ENCODE data around the gene ACVRL1. TPM values are rescaled to one million over a fixed set of nuclear protein-coding genes. Genes with fewer than 3 reads are reported as not detected.

The ACVRL1 gene
- total RNA-seq, 1 donor from 2014 or later: 2.0 TPM

DNA sequence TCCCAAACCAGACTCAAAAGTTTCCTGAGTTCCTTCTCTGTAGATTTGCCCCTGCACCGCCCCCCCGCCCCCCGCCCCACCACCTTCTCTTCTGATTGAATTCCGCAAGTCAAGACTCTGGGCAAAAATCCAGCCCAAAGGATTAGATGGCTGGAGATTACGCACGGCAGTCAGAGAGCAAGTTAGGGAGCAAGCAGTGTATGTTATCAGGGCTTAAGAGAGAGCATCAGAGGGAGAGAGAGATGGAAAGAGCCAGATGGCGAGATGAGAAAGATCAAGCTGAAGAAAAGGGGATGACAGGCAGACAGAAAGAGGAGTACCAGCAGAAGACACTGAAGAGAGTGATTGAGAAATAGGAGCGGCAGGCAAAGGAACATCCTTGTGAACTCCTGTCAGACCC is 33.3 kb upstream of the ACVRL1 start:
- TF ChIP-seq EZH2phosphoT487 (IDR thresholded peaks at IDR 0.05) (no peak), EZH2 (IDR thresholded peaks at IDR 0.05) (no peak)
- TF ChIP-seq, protein P1, sequence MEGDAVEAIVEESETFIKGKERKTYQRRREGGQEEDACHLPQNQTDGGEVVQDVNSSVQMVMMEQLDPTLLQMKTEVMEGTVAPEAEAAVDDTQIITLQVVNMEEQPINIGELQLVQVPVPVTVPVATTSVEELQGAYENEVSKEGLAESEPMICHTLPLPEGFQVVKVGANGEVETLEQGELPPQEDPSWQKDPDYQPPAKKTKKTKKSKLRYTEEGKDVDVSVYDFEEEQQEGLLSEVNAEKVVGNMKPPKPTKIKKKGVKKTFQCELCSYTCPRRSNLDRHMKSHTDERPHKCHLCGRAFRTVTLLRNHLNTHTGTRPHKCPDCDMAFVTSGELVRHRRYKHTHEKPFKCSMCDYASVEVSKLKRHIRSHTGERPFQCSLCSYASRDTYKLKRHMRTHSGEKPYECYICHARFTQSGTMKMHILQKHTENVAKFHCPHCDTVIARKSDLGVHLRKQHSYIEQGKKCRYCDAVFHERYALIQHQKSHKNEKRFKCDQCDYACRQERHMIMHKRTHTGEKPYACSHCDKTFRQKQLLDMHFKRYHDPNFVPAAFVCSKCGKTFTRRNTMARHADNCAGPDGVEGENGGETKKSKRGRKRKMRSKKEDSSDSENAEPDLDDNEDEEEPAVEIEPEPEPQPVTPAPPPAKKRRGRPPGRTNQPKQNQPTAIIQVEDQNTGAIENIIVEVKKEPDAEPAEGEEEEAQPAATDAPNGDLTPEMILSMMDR (IDR thresholded peaks at IDR 0.05): no peak
- no peak overlapping the region for H2AFZ ChIP-seq (replicated peaks)
- no peaks in the 10 kb centered on the region for H3K36me3 ChIP-seq
- Mint-ChIP-seq H3K27me3 (ENCODE audit: insufficient read depth, low read depth) (peaks cover 30% of the 10 kb centered on the region), H3K36me3 (no peaks in the 10 kb centered on the region), H3K9me3 (no peaks in the 10 kb centered on the region), H3K4me3 (peak overlapping the region; percentile 4), H3K4me1 (peaks cover 53% of the 10 kb centered on the region), H3K27ac (peak overlapping the region; percentile 7)
- no peak overlapping the region for H3K27ac ChIP-seq
- DNase-seq (ENCODE audit: low spot score): peak; percentile 47
- H3K9ac ChIP-seq: no peak overlapping the region
- no peaks in the 10 kb centered on the region for H3K9me3 ChIP-seq (ENCODE audit: low read depth)
- peaks cover 38% of the 10 kb centered on the region for H3F3A ChIP-seq (ENCODE audit: low read depth)
- peaks cover 39% of the 10 kb centered on the region for H4K20me1 ChIP-seq (ENCODE audit: low read depth)
- H3K27me3 ChIP-seq: peaks cover 41% of the 10 kb centered on the region
- H3K4me2 ChIP-seq: peak overlapping the region; percentile 41
- peaks cover 30% of the 10 kb centered on the region for H3K4me1 ChIP-seq
- no peaks in the 10 kb centered on the region for H3K79me2 ChIP-seq (ENCODE audit: low read depth)
- H3K4me3 ChIP-seq: no peak overlapping the region

DNA sequence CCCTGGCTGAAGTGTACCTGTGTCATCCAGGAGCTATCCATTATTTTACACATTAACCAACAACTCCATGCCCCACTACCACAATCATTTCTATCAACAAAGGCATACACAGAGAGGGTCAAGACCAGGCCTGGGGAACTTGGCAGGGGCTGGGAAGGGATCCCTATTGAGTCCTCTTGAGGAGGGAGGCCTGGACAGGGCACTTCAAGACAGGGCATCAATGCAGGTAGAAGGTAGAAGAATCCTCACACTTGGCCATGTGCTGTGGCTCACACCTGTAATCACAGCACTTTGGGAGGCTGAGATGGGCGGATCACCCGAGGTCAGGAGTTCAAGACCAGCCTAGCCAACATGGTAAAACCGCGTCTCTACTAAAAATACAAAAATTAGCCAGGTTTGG is 32.8 kb upstream of the ACVRL1 start:
- H3K9ac ChIP-seq: no peak overlapping the region
- H3K4me3 ChIP-seq: no peak overlapping the region
- peaks cover 38% of the 10 kb centered on the region for H3F3A ChIP-seq (ENCODE audit: low read depth)
- Mint-ChIP-seq H3K4me1 (peaks cover 52% of the 10 kb centered on the region), H3K4me3 (peak overlapping the region; percentile 4), H3K27me3 (ENCODE audit: insufficient read depth, low read depth) (peaks cover 29% of the 10 kb centered on the region), H3K9me3 (no peaks in the 10 kb centered on the region), H3K36me3 (no peaks in the 10 kb centered on the region), H3K27ac (no peak overlapping the region)
- H3K27me3 ChIP-seq: peaks cover 36% of the 10 kb centered on the region
- H3K79me2 ChIP-seq (ENCODE audit: low read depth): no peaks in the 10 kb centered on the region
- H2AFZ ChIP-seq (replicated peaks): no peak overlapping the region
- H3K27ac ChIP-seq: no peak overlapping the region
- peaks cover 25% of the 10 kb centered on the region for H3K4me1 ChIP-seq
- H3K9me3 ChIP-seq (ENCODE audit: low read depth): no peaks in the 10 kb centered on the region
- H3K4me2 ChIP-seq: peak overlapping the region; percentile 41
- peaks cover 39% of the 10 kb centered on the region for H4K20me1 ChIP-seq (ENCODE audit: low read depth)
- no peak for DNase-seq (ENCODE audit: low spot score)
- H3K36me3 ChIP-seq: no peaks in the 10 kb centered on the region
- TF ChIP-seq EZH2 (IDR thresholded peaks at IDR 0.05): no peak
- TF ChIP-seq, protein P1 (IDR thresholded peaks at IDR 0.05): no peak
- no peak for TF ChIP-seq EZH2phosphoT487 (IDR thresholded peaks at IDR 0.05)

DNA sequence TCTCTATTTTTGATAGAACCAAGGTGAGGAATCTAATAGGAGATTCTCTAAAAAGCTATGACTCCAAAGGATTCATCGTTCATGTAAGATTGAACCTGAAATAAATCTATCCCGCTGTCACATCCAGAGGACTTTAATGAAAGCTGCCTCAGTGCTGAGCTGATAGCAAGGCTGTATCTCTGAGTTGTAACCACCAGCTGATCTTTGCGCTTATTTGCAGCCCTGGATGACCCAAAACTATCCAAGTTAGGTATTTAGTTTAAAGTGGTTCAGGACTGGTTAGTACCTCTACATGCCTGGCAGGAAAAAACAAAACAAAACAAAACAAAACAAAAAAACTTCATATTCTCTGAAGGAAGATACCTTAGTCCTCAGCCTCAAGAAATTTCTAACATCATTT is 28.2 kb upstream of the ACVRL1 start:
- Histone ChIP-seq H3K27me3 (no peaks in the 10 kb centered on the region), H4K20me1 (ENCODE audit: low read depth) (peaks cover 8% of the 10 kb centered on the region), H3K4me3 (no peak overlapping the region), H3K79me2 (ENCODE audit: low read depth) (no peaks in the 10 kb centered on the region), H3K9me3 (ENCODE audit: low read depth) (no peaks in the 10 kb centered on the region), H3K27ac (no peak overlapping the region), H3F3A (ENCODE audit: low read depth) (peaks cover 7% of the 10 kb centered on the region), H3K4me2 (no peak overlapping the region), H3K9ac (no peak overlapping the region), H3K4me1 (peaks cover 4% of the 10 kb centered on the region), H2AFZ (replicated peaks) (no peak overlapping the region), H3K36me3 (no peaks in the 10 kb centered on the region)
- Mint-ChIP-seq H3K36me3 (no peaks in the 10 kb centered on the region), H3K27me3 (ENCODE audit: insufficient read depth, low read depth) (peaks cover 10% of the 10 kb centered on the region), H3K27ac (no peak overlapping the region), H3K4me1 (peaks cover 11% of the 10 kb centered on the region), H3K9me3 (no peaks in the 10 kb centered on the region), H3K4me3 (no peak overlapping the region)
- no peak for DNase-seq (ENCODE audit: low spot score)
- TF ChIP-seq EZH2 (IDR thresholded peaks at IDR 0.05) (no peak), EZH2phosphoT487 (IDR thresholded peaks at IDR 0.05) (no peak)
- TF ChIP-seq, protein P1 (IDR thresholded peaks at IDR 0.05): no peak

Measured in neural progenitor cell (in vitro differentiated cells).